ENCODE measurements around the gene SSNA1. TPM values are rescaled to one million over a fixed set of nuclear protein-coding genes. Genes with fewer than 3 reads are reported as not detected.

The SSNA1 gene
- total RNA-seq, 4 donors from 2014 or later = 42.0 to 97.5 (median 62.8) TPM

DNA sequence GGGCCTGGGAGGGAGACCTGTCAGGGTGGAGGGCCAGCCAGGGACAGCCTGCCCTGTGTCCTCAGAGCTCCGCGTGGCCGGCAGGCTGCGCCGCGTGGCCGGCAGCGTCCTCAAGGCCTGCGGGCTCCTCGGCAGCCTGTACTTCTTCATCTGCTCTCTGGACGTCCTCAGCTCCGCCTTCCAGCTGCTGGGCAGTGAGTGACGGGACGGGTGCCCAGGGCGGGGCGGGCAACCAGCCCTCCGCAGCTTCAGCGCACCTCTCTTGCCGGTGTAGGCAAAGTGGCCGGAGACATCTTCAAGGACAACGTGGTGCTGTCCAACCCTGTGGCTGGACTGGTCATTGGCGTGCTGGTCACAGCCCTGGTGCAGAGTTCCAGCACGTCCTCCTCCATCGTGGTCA, 44.0 kb downstream of the SSNA1 start:
- DNase-seq = no peak
- Histone ChIP-seq H3K27ac (no peak overlapping the region), H3K4me3 (replicated peaks in 1 of 3) (no peak overlapping the region), H3K36me3 (no peaks in the 10 kb centered on the region), H3K4me1 (peaks cover 20 to 26% of the 10 kb centered on the region in 2 donors), H3K27me3 (no peaks in the 10 kb centered on the region), H3K9me3 (no peaks in the 10 kb centered on the region)
- intact Hi-C loops (cut with DNase I) = loop anchor here (5.0 kb wide), 1 partner anchor 115 kb away; no protein-coding TSS in a partner anchor
- 70 to 76% methylated on average over 9 to 24 of the region's 24 CpGs for WGBS, 2 donors
- no peak for TF ChIP-seq CTCF (IDR thresholded peaks at IDR 0.05)
- TF ChIP-seq POLR2A (IDR thresholded peaks at IDR 0.05) = no peak

GRCh38 chr9:137233143-137233980, 44.9 kb downstream of the SSNA1 start:
- no peaks in the 10 kb centered on the region for H3K9me3 ChIP-seq
- no peaks in the 10 kb centered on the region for H3K27me3 ChIP-seq
- H3K27ac ChIP-seq = no peak overlapping the region
- intact Hi-C loops (cut with DNase I) = loop anchor here (5.0 kb wide), 1 partner anchor 116 kb away; no protein-coding TSS in a partner anchor
- 66 to 77% methylated on average over 12 to 25 of the region's 40 CpGs for WGBS, 2 donors
- DNase-seq = no peak
- TF ChIP-seq CTCF (IDR thresholded peaks at IDR 0.05) = no peak
- TF ChIP-seq POLR2A (IDR thresholded peaks at IDR 0.05) = no peak
- no peaks in the 10 kb centered on the region for H3K36me3 ChIP-seq
- peaks cover 14 to 27% of the 10 kb centered on the region in 2 donors for H3K4me1 ChIP-seq
- H3K4me3 ChIP-seq (replicated peaks in 1 of 3) = no peak overlapping the region

- Histone ChIP-seq H3K36me3 (no peaks in the 10 kb centered on the region), H3K27me3 (no peaks in the 10 kb centered on the region), H3K4me3 (replicated peaks in 1 of 3) (no peak overlapping the region), H3K9me3 (no peaks in the 10 kb centered on the region), H3K27ac (no peak overlapping the region), H3K4me1 (peaks cover 14 to 35% of the 10 kb centered on the region in 2 donors)
- intact Hi-C loops (cut with DNase I) = loop anchor here (5.0 kb wide), 1 partner anchor 117 kb away; no protein-coding TSS in a partner anchor
- no peak for TF ChIP-seq CTCF (IDR thresholded peaks at IDR 0.05)
- TF ChIP-seq POLR2A (IDR thresholded peaks at IDR 0.05) = no peak
- WGBS, 2 donors = 50 to 76% methylated on average over 2 of the region's 40 CpGs
- DNase-seq = no peak
Observed at GRCh38 chr9:137234055-137234697, 45.7 kb downstream of the SSNA1 start.

DNA sequence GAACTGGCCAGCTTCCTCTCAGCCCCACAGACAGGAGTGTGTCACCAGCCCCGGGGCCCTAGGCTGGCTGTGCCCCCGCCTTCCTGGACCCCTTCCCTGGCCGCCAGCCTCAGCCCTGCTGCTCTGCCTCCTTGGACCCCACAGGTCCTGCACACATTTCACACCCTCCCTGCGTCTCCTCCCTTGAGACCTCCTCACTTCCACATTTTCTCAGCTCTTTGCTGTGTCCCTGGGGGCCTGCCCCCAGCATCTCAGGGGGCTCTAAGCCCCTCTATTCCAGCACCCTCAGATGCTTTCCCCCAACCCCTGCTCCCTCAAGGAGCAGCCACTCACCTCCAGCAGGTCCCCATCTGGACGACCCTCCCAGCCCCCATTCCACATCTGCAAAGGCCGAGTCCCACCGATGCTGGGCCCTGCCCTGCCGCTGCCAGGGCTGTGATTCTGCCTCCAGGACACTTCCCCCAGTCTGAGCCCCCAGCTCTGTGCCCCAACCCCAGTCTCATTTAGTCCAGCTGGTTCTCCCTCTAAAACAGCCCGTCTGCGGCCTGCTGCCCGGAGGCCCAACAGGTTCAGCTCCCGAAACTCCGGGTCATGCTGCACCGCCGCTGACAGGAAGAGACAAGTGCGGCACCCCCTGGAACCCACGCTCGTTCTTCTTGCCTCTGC, 46.4 kb downstream of the SSNA1 start:
- TF ChIP-seq POLR2A (IDR thresholded peaks at IDR 0.05) (no peak), CTCF (IDR thresholded peaks at IDR 0.05) (no peak)
- no peaks in the 10 kb centered on the region for H3K9me3 ChIP-seq
- peaks cover 14 to 42% of the 10 kb centered on the region in 2 donors for H3K4me1 ChIP-seq
- H3K4me3 ChIP-seq (replicated peaks in 1 of 3) = no peak overlapping the region
- no peak overlapping the region for H3K27ac ChIP-seq
- intact Hi-C loops (cut with DNase I) = loop anchor here (5.0 kb wide), 1 partner anchor 118 kb away; no protein-coding TSS in a partner anchor
- no peaks in the 10 kb centered on the region for H3K36me3 ChIP-seq
- WGBS, 2 donors = 86% methylated on average over 16 to 17 of the region's 18 CpGs
- no peak for DNase-seq
- H3K27me3 ChIP-seq = no peaks in the 10 kb centered on the region

All from thyroid gland (tissue), 4 donors.